MCF 10A (cell line): Measurements from ENCODE around the gene AAGAB. TPM values are rescaled to one million over a fixed set of nuclear protein-coding genes. Genes with fewer than 3 reads are reported as not detected.

Experiments
- BruUV-seq: library from RNA; stranded (reverse); fragments of 400-500 nt; replicated peaks from 2 replicates; lab custom pipeline; 2021; lab: Mats Ljungman, UMichigan
- CTCF ChIA-PET: fragments of 300-600 bp; sonication (Branson Sonifier 250); formaldehyde crosslinking; extraction: SDS; loops from one replicate; lab custom pipeline; 2021; ENCODE audit warnings: antibody characterized with exemption, inconsistent platforms; lab: Yijun Ruan, JAX
- POLR2A ChIA-PET: fragments of 300-600, 350-650 bp; sonication (Branson Sonifier 250); formaldehyde crosslinking; extraction: SDS; loops from one replicate; lab custom pipeline; 2020; ENCODE audit warnings: antibody characterized with exemption, inconsistent platforms; lab: Yijun Ruan, JAX
- DNase-seq: peaks from one replicate; pipeline ENCODE4 v3.0.0-alpha.2; 2018; ENCODE audit not compliant: unreplicated experiment
- H3K27ac Mint-ChIP-seq: one replicate; pipeline ENCODE4 v1.8.0; 2022; ENCODE audit warnings: mild to moderate bottlenecking, low read depth, mixed read lengths; ENCODE audit not compliant: unreplicated experiment
- H3K27me3 Mint-ChIP-seq: one replicate; pipeline ENCODE4 v1.8.0; 2022; ENCODE audit warnings: mixed read lengths; ENCODE audit not compliant: insufficient read depth, unreplicated experiment
- H3K36me3 Mint-ChIP-seq: one replicate; pipeline ENCODE4 v1.8.0; 2022; ENCODE audit warnings: mild to moderate bottlenecking, moderate library complexity, mixed read lengths; ENCODE audit not compliant: insufficient read depth, unreplicated experiment
- H3K4me1 Mint-ChIP-seq: one replicate; pipeline ENCODE4 v1.8.0; 2022; ENCODE audit warnings: mixed read lengths; ENCODE audit not compliant: insufficient read depth, unreplicated experiment
- H3K4me3 Mint-ChIP-seq: one replicate; pipeline ENCODE4 v1.8.0; 2022; ENCODE audit warnings: mild to moderate bottlenecking, moderate library complexity, mixed read lengths; ENCODE audit not compliant: unreplicated experiment
- H3K9me3 Mint-ChIP-seq: one replicate; pipeline ENCODE4 v1.8.0; 2022; ENCODE audit warnings: mixed read lengths; ENCODE audit not compliant: unreplicated experiment
- CTCF ChIP-seq: fragments of 200-600 bp; IDR thresholded peaks from one replicate; pipeline ENCODE4 v1.8.0; 2022; ENCODE audit warnings: antibody characterized with exemption, mild to moderate bottlenecking; ENCODE audit not compliant: unreplicated experiment
- intact Hi-C: fragments of 100-400 bp; cut with micrococcal nuclease; formaldehyde crosslinking; loops from 2 replicates; pipeline ENCODE4 v1.14.1; 2022
- total RNA-seq: library from RNA; stranded (reverse); gene quantifications from 2 replicates; pipeline ENCODE4 v1.2.3, GENCODE V29; 2022

AAGAB gene
- total RNA-seq, 1 experiment from 2014 or later = 52.7 TPM

GRCh38 chr15:67161412-67161811 is 93.0 kb downstream of the AAGAB start:
- Mint-ChIP-seq H3K9me3 (no peaks in the 10 kb centered on the region), H3K4me3 (no peak overlapping the region), H3K4me1 (peaks cover 7% of the 10 kb centered on the region), H3K27me3 (no peaks in the 10 kb centered on the region), H3K27ac (no peak overlapping the region), H3K36me3 (peaks cover 14% of the 10 kb centered on the region)
- ChIA-PET POLR2A (interaction anchor here (0.5 to 1.8 kb wide), 2 partner anchors 15 to 96 kb away, joined by 4 read pairs; no protein-coding TSS in a partner anchor), CTCF (interaction anchor here (0.6 to 0.7 kb wide), 3 partner anchors 17 to 111 kb away, joined by 3 read pairs; no protein-coding TSS in a partner anchor)
- intact Hi-C loops = no loop called here
- DNase-seq = no peak
- no peak for TF ChIP-seq CTCF
- no TSS peak for BruUV-seq

DNA sequence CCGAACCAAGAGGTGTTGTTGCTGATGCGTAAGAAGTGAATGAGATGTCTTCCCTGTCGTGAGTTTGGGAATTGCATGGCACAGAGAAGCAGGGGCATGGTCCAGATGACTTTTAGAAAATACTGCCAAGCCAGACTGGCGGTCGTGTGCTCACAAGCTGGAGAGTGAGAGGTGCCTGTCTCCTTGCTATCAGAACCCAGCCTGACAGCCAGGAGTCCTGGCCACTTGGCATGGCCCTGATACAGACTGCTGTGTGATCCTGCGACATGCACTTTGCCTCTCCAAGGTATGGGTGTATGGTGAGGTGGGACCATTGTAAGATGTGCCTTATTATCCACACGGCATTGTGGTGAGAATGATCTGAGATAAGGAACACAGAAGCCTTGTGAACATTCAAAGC is 96.1 kb downstream of the AAGAB start:
- ChIA-PET CTCF (no interaction called here), POLR2A (interaction anchor here (0.6 kb wide), 1 partner anchor 70 kb away, joined by 3 read pairs; no protein-coding TSS in a partner anchor)
- DNase-seq = no peak
- no peaks in the 10 kb centered on the region for H3K4me1 Mint-ChIP-seq
- no peak overlapping the region for H3K4me3 Mint-ChIP-seq
- no TSS peak for BruUV-seq
- H3K36me3 Mint-ChIP-seq = peaks cover 4% of the 10 kb centered on the region
- TF ChIP-seq CTCF = no peak
- H3K27ac Mint-ChIP-seq = no peak overlapping the region
- H3K27me3 Mint-ChIP-seq = no peaks in the 10 kb centered on the region
- intact Hi-C loops = no loop called here
- no peaks in the 10 kb centered on the region for H3K9me3 Mint-ChIP-seq

GRCh38 chr15:67157521-67158252 is 96.8 kb downstream of the AAGAB start:
- DNase-seq = no peak
- ChIA-PET POLR2A (interaction anchor here (0.6 to 0.7 kb wide), 2 partner anchors 69 to 82 kb away, joined by 3 read pairs; no protein-coding TSS in a partner anchor), CTCF (no interaction called here)
- no TSS peak for BruUV-seq
- TF ChIP-seq CTCF = no peak
- no peak overlapping the region for H3K4me3 Mint-ChIP-seq
- H3K4me1 Mint-ChIP-seq = no peaks in the 10 kb centered on the region
- H3K36me3 Mint-ChIP-seq = peaks cover 10% of the 10 kb centered on the region
- H3K27ac Mint-ChIP-seq = no peak overlapping the region
- no peaks in the 10 kb centered on the region for H3K9me3 Mint-ChIP-seq
- no peaks in the 10 kb centered on the region for H3K27me3 Mint-ChIP-seq
- intact Hi-C loops = no loop called here

- intact Hi-C loops = no loop called here
- H3K27ac Mint-ChIP-seq = no peak overlapping the region
- CTCF ChIA-PET = no interaction called here
- peaks cover 10% of the 10 kb centered on the region for H3K36me3 Mint-ChIP-seq
- no peak overlapping the region for H3K4me3 Mint-ChIP-seq
- no TSS peak for BruUV-seq
- DNase-seq = no peak
- POLR2A ChIA-PET = interaction anchor here (0.7 kb wide), 1 partner anchor 83 kb away, joined by 3 read pairs; no protein-coding TSS in a partner anchor
- TF ChIP-seq CTCF = no peak
- no peaks in the 10 kb centered on the region for H3K9me3 Mint-ChIP-seq
- H3K4me1 Mint-ChIP-seq = no peaks in the 10 kb centered on the region
- H3K27me3 Mint-ChIP-seq = no peaks in the 10 kb centered on the region
These were observed 97.6 kb downstream of the AAGAB start for GRCh38 chr15:67156834-67157233.
